HCT116 (cell line): ENCODE data around the gene OR2A1.
"Not testable (repeated sequence)": the region's sequence is repeated elsewhere in the genome, so short reads cannot be mapped to it uniquely, and the experiment has no call there.

Experiments used
- EZH2 ChIP-seq: fragments of 200-600 bp; sonication (generic); IDR thresholded peaks from 2 replicates; pipeline ENCODE4 v1.6.1; 2017; ENCODE audit warnings: antibody characterized with exemption, mixed run types
- POLR2A ChIP-seq: IDR thresholded peaks from 2 replicates; pipeline ENCODE4 v1.7.0; 2011; ENCODE audit warnings: borderline replicate concordance; ENCODE audit not compliant: insufficient read depth, insufficient read length; ENCODE audit errors: extremely low read depth
- POLR2AphosphoS5 ChIP-seq: IDR thresholded peaks from 2 replicates; pipeline ENCODE4 v1.6.1; 2011; ENCODE audit warnings: mild to moderate bottlenecking, low read depth, low read length, moderate library complexity
- YY1 ChIP-seq: IDR thresholded peaks from 2 replicates; pipeline ENCODE4 v1.6.1; 2011; ENCODE audit warnings: low read length, low read depth, moderate library complexity, mild to moderate bottlenecking; ENCODE audit not compliant: insufficient replicate concordance; ENCODE audit errors: extremely low read depth
- ZNF274 ChIP-seq: fragments of 200-500 bp; sonication (Bioruptor generic); IDR thresholded peaks from 2 replicates; pipeline ENCODE4 v1.6.1; 2014; ENCODE audit warnings: mild to moderate bottlenecking, low read depth, low read length, inconsistent platforms
- TF ChIP-seq, protein P1 (sequence below), 3 experiments: fragments of 200-600 bp in 1 of 3; sonication (generic) in 1 of 3; IDR thresholded peaks in 2 of 3; conservative IDR thresholded peaks in 1 of 3; 2 replicates each; pipeline ENCODE4 v1.5.1; 2012 to 2017; ENCODE audit warnings: low read depth in 2 of 3, low read length in 2 of 3, antibody characterized with exemption in 1 of 3, borderline replicate concordance in 1 of 3, control low read depth in 1 of 3, mild to moderate bottlenecking in 1 of 3, mixed read lengths in 1 of 3, mixed run types in 1 of 3, moderate library complexity in 1 of 3; ENCODE audit not compliant: insufficient read depth in 1 of 3
- TF ChIP-seq, protein P2 (sequence below): IDR thresholded peaks from 2 replicates; pipeline ENCODE4 v1.6.1; 2012

DNA sequence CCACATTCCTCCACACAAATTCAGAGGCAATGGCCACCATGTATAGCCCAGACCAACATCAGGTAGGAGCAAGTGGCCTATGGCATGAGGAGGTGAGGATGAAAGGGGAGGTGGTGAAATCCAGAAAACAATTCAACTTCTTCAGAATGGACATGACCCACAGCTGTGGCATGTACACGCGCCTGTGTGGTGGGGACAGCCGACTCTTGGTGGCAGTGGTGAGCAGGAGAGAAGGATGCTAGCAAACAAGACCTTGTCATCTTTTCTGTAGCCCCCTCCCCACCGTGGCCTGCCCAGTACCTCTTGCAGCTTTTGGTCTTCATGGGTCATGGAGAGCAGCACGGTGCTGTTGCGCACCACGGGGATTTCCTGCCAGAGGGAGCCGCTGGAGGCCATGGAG, 30.2 kb upstream of the OR2A1 start:
- TF ChIP-seq, protein P1, sequence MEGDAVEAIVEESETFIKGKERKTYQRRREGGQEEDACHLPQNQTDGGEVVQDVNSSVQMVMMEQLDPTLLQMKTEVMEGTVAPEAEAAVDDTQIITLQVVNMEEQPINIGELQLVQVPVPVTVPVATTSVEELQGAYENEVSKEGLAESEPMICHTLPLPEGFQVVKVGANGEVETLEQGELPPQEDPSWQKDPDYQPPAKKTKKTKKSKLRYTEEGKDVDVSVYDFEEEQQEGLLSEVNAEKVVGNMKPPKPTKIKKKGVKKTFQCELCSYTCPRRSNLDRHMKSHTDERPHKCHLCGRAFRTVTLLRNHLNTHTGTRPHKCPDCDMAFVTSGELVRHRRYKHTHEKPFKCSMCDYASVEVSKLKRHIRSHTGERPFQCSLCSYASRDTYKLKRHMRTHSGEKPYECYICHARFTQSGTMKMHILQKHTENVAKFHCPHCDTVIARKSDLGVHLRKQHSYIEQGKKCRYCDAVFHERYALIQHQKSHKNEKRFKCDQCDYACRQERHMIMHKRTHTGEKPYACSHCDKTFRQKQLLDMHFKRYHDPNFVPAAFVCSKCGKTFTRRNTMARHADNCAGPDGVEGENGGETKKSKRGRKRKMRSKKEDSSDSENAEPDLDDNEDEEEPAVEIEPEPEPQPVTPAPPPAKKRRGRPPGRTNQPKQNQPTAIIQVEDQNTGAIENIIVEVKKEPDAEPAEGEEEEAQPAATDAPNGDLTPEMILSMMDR (IDR thresholded peaks at IDR 0.05 in 2 of 3, conservative IDR thresholded peaks at IDR 0.05 in 1 of 3; ENCODE audit: borderline replicate concordance in 1 of 3, insufficient read depth in 1 of 3, low read depth in 2 of 3, low read length in 2 of 3), result not testable (repeated sequence)
- TF ChIP-seq YY1, EZH2, POLR2AphosphoS5, ZNF274, POLR2A: not testable (repeated sequence)
- TF ChIP-seq, protein P2, sequence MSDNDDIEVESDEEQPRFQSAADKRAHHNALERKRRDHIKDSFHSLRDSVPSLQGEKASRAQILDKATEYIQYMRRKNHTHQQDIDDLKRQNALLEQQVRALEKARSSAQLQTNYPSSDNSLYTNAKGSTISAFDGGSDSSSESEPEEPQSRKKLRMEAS, result not testable (repeated sequence)
